Measurements from ENCODE around the gene CELF4.

Gene CELF4

GRCh38 chr18:37516361-37516853, 49.2 kb downstream of the CELF4 start:
- H3K27me3 ChIP-seq (ENCODE audit: control insufficient read depth, insufficient read depth, low read length), result no peaks in the 10 kb centered on the region
- H3K4me1 ChIP-seq (ENCODE audit: control insufficient read depth, low read depth, low read length), result no peaks in the 10 kb centered on the region
- H3K27ac ChIP-seq (ENCODE audit: low read length), result no peak overlapping the region
- H3K9me3 ChIP-seq (ENCODE audit: control insufficient read depth, low read depth, low read length), result no peaks in the 10 kb centered on the region
- no peaks in the 10 kb centered on the region for H3K36me3 ChIP-seq (ENCODE audit: control insufficient read depth, low read depth, low read length)
- no peak overlapping the region for H3K4me3 ChIP-seq (ENCODE audit: low read length)
- H3K9ac ChIP-seq (ENCODE audit: low read length), result no peak overlapping the region

GRCh38 chr18:37514953-37515352, 50.6 kb downstream of the CELF4 start:
- Histone ChIP-seq H3K36me3 (ENCODE audit: control insufficient read depth, low read depth, low read length) (no peaks in the 10 kb centered on the region), H3K27ac (ENCODE audit: low read length) (no peak overlapping the region), H3K27me3 (ENCODE audit: control insufficient read depth, insufficient read depth, low read length) (no peaks in the 10 kb centered on the region), H3K4me1 (ENCODE audit: control insufficient read depth, low read depth, low read length) (no peaks in the 10 kb centered on the region), H3K9ac (ENCODE audit: low read length) (no peak overlapping the region), H3K4me3 (ENCODE audit: low read length) (no peak overlapping the region), H3K9me3 (ENCODE audit: control insufficient read depth, low read depth, low read length) (no peaks in the 10 kb centered on the region)

GRCh38 chr18:37512400-37512799, 53.2 kb downstream of the CELF4 start:
- H3K4me3 ChIP-seq (ENCODE audit: low read length), result no peak overlapping the region
- H3K27ac ChIP-seq (ENCODE audit: low read length), result no peak overlapping the region
- no peaks in the 10 kb centered on the region for H3K9me3 ChIP-seq (ENCODE audit: control insufficient read depth, low read depth, low read length)
- H3K4me1 ChIP-seq (ENCODE audit: control insufficient read depth, low read depth, low read length), result no peaks in the 10 kb centered on the region
- H3K27me3 ChIP-seq (ENCODE audit: control insufficient read depth, insufficient read depth, low read length), result no peaks in the 10 kb centered on the region
- H3K9ac ChIP-seq (ENCODE audit: low read length), result no peak overlapping the region
- no peaks in the 10 kb centered on the region for H3K36me3 ChIP-seq (ENCODE audit: control insufficient read depth, low read depth, low read length)

GRCh38 chr18:37511721-37512298, 53.8 kb downstream of the CELF4 start:
- no peaks in the 10 kb centered on the region for H3K9me3 ChIP-seq (ENCODE audit: control insufficient read depth, low read depth, low read length)
- no peaks in the 10 kb centered on the region for H3K4me1 ChIP-seq (ENCODE audit: control insufficient read depth, low read depth, low read length)
- no peak overlapping the region for H3K4me3 ChIP-seq (ENCODE audit: low read length)
- no peaks in the 10 kb centered on the region for H3K36me3 ChIP-seq (ENCODE audit: control insufficient read depth, low read depth, low read length)
- no peak overlapping the region for H3K9ac ChIP-seq (ENCODE audit: low read length)
- no peak overlapping the region for H3K27ac ChIP-seq (ENCODE audit: low read length)
- no peaks in the 10 kb centered on the region for H3K27me3 ChIP-seq (ENCODE audit: control insufficient read depth, insufficient read depth, low read length)

- H3K27ac ChIP-seq (ENCODE audit: low read length), result no peak overlapping the region
- no peaks in the 10 kb centered on the region for H3K36me3 ChIP-seq (ENCODE audit: control insufficient read depth, low read depth, low read length)
- no peak overlapping the region for H3K9ac ChIP-seq (ENCODE audit: low read length)
- H3K4me3 ChIP-seq (ENCODE audit: low read length), result no peak overlapping the region
- no peaks in the 10 kb centered on the region for H3K9me3 ChIP-seq (ENCODE audit: control insufficient read depth, low read depth, low read length)
- H3K4me1 ChIP-seq (ENCODE audit: control insufficient read depth, low read depth, low read length), result no peaks in the 10 kb centered on the region
- H3K27me3 ChIP-seq (ENCODE audit: control insufficient read depth, insufficient read depth, low read length), result no peaks in the 10 kb centered on the region
Measured at GRCh38 chr18:37509600-37509999, 56.0 kb downstream of the CELF4 start.

- no peak overlapping the region for H3K27ac ChIP-seq (ENCODE audit: low read length)
- H3K4me3 ChIP-seq (ENCODE audit: low read length), result no peak overlapping the region
- no peaks in the 10 kb centered on the region for H3K36me3 ChIP-seq (ENCODE audit: control insufficient read depth, low read depth, low read length)
- no peaks in the 10 kb centered on the region for H3K9me3 ChIP-seq (ENCODE audit: control insufficient read depth, low read depth, low read length)
- H3K9ac ChIP-seq (ENCODE audit: low read length), result no peak overlapping the region
- H3K27me3 ChIP-seq (ENCODE audit: control insufficient read depth, insufficient read depth, low read length), result no peaks in the 10 kb centered on the region
- H3K4me1 ChIP-seq (ENCODE audit: control insufficient read depth, low read depth, low read length), result no peaks in the 10 kb centered on the region
Measured at GRCh38 chr18:37508207-37508606, 57.4 kb downstream of the CELF4 start.

- Histone ChIP-seq H3K27me3 (ENCODE audit: control insufficient read depth, insufficient read depth, low read length) (no peaks in the 10 kb centered on the region), H3K9me3 (ENCODE audit: control insufficient read depth, low read depth, low read length) (no peaks in the 10 kb centered on the region), H3K27ac (ENCODE audit: low read length) (no peak overlapping the region), H3K36me3 (ENCODE audit: control insufficient read depth, low read depth, low read length) (no peaks in the 10 kb centered on the region), H3K9ac (ENCODE audit: low read length) (no peak overlapping the region), H3K4me3 (ENCODE audit: low read length) (no peak overlapping the region), H3K4me1 (ENCODE audit: control insufficient read depth, low read depth, low read length) (no peaks in the 10 kb centered on the region)
Measured at GRCh38 chr18:37507239-37507638, 58.4 kb downstream of the CELF4 start.

- Histone ChIP-seq H3K9ac (ENCODE audit: low read length) (no peak overlapping the region), H3K9me3 (ENCODE audit: control insufficient read depth, low read depth, low read length) (no peaks in the 10 kb centered on the region), H3K4me3 (ENCODE audit: low read length) (no peak overlapping the region), H3K27ac (ENCODE audit: low read length) (no peak overlapping the region), H3K4me1 (ENCODE audit: control insufficient read depth, low read depth, low read length) (no peaks in the 10 kb centered on the region), H3K27me3 (ENCODE audit: control insufficient read depth, insufficient read depth, low read length) (no peaks in the 10 kb centered on the region), H3K36me3 (ENCODE audit: control insufficient read depth, low read depth, low read length) (no peaks in the 10 kb centered on the region)
Measured at GRCh38 chr18:37506001-37506400, 59.6 kb downstream of the CELF4 start.

GRCh38 chr18:37505321-37505720, 60.3 kb downstream of the CELF4 start:
- no peaks in the 10 kb centered on the region for H3K4me1 ChIP-seq (ENCODE audit: control insufficient read depth, low read depth, low read length)
- H3K9me3 ChIP-seq (ENCODE audit: control insufficient read depth, low read depth, low read length), result no peaks in the 10 kb centered on the region
- no peak overlapping the region for H3K27ac ChIP-seq (ENCODE audit: low read length)
- no peaks in the 10 kb centered on the region for H3K27me3 ChIP-seq (ENCODE audit: control insufficient read depth, insufficient read depth, low read length)
- H3K9ac ChIP-seq (ENCODE audit: low read length), result no peak overlapping the region
- H3K4me3 ChIP-seq (ENCODE audit: low read length), result no peak overlapping the region
- H3K36me3 ChIP-seq (ENCODE audit: control insufficient read depth, low read depth, low read length), result no peaks in the 10 kb centered on the region

- Histone ChIP-seq H3K9me3 (ENCODE audit: control insufficient read depth, low read depth, low read length) (no peaks in the 10 kb centered on the region), H3K27me3 (ENCODE audit: control insufficient read depth, insufficient read depth, low read length) (no peaks in the 10 kb centered on the region), H3K36me3 (ENCODE audit: control insufficient read depth, low read depth, low read length) (no peaks in the 10 kb centered on the region), H3K9ac (ENCODE audit: low read length) (no peak overlapping the region), H3K4me3 (ENCODE audit: low read length) (no peak overlapping the region), H3K27ac (ENCODE audit: low read length) (no peak overlapping the region), H3K4me1 (ENCODE audit: control insufficient read depth, low read depth, low read length) (no peaks in the 10 kb centered on the region)
Measured at GRCh38 chr18:37502601-37503000, 63.0 kb downstream of the CELF4 start.

- Histone ChIP-seq H3K4me1 (ENCODE audit: control insufficient read depth, low read depth, low read length) (no peaks in the 10 kb centered on the region), H3K4me3 (ENCODE audit: low read length) (no peak overlapping the region), H3K27ac (ENCODE audit: low read length) (no peak overlapping the region), H3K9me3 (ENCODE audit: control insufficient read depth, low read depth, low read length) (no peaks in the 10 kb centered on the region), H3K27me3 (ENCODE audit: control insufficient read depth, insufficient read depth, low read length) (no peaks in the 10 kb centered on the region), H3K9ac (ENCODE audit: low read length) (no peak overlapping the region), H3K36me3 (ENCODE audit: control insufficient read depth, low read depth, low read length) (no peaks in the 10 kb centered on the region)
Measured at GRCh38 chr18:37502036-37502435, 63.6 kb downstream of the CELF4 start.

- H3K36me3 ChIP-seq (ENCODE audit: control insufficient read depth, low read depth, low read length), result no peaks in the 10 kb centered on the region
- no peaks in the 10 kb centered on the region for H3K9me3 ChIP-seq (ENCODE audit: control insufficient read depth, low read depth, low read length)
- no peak overlapping the region for H3K9ac ChIP-seq (ENCODE audit: low read length)
- no peak overlapping the region for H3K4me3 ChIP-seq (ENCODE audit: low read length)
- H3K4me1 ChIP-seq (ENCODE audit: control insufficient read depth, low read depth, low read length), result no peaks in the 10 kb centered on the region
- no peaks in the 10 kb centered on the region for H3K27me3 ChIP-seq (ENCODE audit: control insufficient read depth, insufficient read depth, low read length)
- no peak overlapping the region for H3K27ac ChIP-seq (ENCODE audit: low read length)
Measured at GRCh38 chr18:37501136-37501535, 64.5 kb downstream of the CELF4 start.

All from iPS-18a (cell line).